Measurements from ENCODE around the gene SERPINA4.

The SERPINA4 gene

DNA sequence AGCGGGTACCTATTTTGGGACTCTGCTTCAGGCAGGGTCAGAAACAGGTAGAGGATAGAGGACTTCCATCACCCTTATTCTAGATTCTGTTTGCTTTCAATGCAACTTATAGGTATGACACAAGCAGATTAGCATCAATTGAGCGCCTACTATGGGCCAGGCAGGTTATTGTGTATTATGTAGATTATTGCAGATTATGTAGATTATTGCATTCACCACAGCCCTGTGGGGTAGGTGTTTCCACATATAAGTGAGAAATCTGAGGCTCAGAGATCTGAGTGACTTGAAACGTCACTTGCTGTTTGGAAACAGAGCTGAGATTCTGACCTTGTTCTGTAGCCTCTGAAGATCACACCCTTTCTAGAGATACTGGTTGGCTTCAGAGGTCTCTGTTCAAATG, 25.7 kb upstream of the SERPINA4 start:
- TF ChIP-seq EGR1 (IDR thresholded peaks at IDR 0.05) (no peak), CREB1 (IDR thresholded peaks at IDR 0.05; ENCODE audit: low read depth) (no peak), RAD21 (IDR thresholded peaks at IDR 0.05; ENCODE audit: low read depth) (no peak), TAF1 (IDR thresholded peaks at IDR 0.05; ENCODE audit: low read depth) (no peak), YY1 (IDR thresholded peaks at IDR 0.05; ENCODE audit: low read depth) (no peak), ZBTB7A (IDR thresholded peaks at IDR 0.05; ENCODE audit: low read depth) (no peak)

- TF ChIP-seq, protein P1, sequence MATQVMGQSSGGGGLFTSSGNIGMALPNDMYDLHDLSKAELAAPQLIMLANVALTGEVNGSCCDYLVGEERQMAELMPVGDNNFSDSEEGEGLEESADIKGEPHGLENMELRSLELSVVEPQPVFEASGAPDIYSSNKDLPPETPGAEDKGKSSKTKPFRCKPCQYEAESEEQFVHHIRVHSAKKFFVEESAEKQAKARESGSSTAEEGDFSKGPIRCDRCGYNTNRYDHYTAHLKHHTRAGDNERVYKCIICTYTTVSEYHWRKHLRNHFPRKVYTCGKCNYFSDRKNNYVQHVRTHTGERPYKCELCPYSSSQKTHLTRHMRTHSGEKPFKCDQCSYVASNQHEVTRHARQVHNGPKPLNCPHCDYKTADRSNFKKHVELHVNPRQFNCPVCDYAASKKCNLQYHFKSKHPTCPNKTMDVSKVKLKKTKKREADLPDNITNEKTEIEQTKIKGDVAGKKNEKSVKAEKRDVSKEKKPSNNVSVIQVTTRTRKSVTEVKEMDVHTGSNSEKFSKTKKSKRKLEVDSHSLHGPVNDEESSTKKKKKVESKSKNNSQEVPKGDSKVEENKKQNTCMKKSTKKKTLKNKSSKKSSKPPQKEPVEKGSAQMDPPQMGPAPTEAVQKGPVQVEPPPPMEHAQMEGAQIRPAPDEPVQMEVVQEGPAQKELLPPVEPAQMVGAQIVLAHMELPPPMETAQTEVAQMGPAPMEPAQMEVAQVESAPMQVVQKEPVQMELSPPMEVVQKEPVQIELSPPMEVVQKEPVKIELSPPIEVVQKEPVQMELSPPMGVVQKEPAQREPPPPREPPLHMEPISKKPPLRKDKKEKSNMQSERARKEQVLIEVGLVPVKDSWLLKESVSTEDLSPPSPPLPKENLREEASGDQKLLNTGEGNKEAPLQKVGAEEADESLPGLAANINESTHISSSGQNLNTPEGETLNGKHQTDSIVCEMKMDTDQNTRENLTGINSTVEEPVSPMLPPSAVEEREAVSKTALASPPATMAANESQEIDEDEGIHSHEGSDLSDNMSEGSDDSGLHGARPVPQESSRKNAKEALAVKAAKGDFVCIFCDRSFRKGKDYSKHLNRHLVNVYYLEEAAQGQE (IDR thresholded peaks at IDR 0.05; ENCODE audit: low read depth): no peak
- TF ChIP-seq RAD21 (IDR thresholded peaks at IDR 0.05; ENCODE audit: low read depth) (no peak), EP300 (IDR thresholded peaks at IDR 0.05; ENCODE audit: borderline replicate concordance) (no peak), TEAD4 (IDR thresholded peaks at IDR 0.05) (no peak), NFIC (IDR thresholded peaks at IDR 0.05) (no peak), TCF12 (IDR thresholded peaks at IDR 0.05; ENCODE audit: low read depth) (no peak), USF1 (IDR thresholded peaks at IDR 0.05) (no peak), CEBPB (IDR thresholded peaks at IDR 0.05) (no peak), EGR1 (IDR thresholded peaks at IDR 0.05) (no peak), ZBTB7A (IDR thresholded peaks at IDR 0.05; ENCODE audit: low read depth) (no peak), TAF1 (IDR thresholded peaks at IDR 0.05; ENCODE audit: low read depth) (no peak), FOXM1 (IDR thresholded peaks at IDR 0.05; ENCODE audit: borderline replicate concordance, low read depth) (no peak), CREB1 (IDR thresholded peaks at IDR 0.05; ENCODE audit: low read depth) (no peak), YY1 (IDR thresholded peaks at IDR 0.05; ENCODE audit: low read depth) (no peak)
- TF ChIP-seq, protein P2, sequence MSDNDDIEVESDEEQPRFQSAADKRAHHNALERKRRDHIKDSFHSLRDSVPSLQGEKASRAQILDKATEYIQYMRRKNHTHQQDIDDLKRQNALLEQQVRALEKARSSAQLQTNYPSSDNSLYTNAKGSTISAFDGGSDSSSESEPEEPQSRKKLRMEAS (IDR thresholded peaks at IDR 0.05): no peak
These were observed 24.4 kb upstream of the SERPINA4 start for GRCh38 chr14:94536836-94537235.

DNA sequence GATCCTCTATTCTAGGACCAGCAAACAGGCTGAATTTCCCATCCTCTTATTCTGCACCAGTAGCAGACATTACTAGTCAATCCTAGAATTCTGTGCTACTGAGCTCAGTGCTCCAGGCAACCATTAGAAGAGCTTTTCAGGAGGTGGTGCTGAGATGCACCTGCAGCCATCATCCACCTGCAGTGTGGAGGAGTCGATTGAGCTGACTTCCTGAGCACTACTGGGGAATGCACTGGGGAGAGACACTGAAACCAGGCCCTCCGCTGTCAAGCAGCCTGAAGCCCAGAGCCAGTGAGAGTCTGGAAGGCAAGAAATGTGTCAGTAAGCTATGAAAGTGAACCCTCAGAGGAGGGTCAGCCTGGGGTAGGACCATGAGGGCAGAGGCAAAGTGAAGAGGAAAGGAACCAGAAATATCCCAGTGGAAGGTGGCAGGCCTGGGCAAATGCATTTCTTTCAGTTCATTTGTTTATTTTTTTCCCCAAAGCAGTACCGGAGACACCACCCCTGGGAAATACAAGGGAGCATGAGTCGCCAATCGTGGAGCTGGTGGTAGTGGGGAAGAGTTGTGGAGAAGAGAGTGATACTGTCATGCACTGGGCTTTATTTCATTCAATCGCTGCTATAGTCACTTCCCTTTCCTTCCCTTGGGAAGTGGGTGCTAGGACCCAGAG, 23.0 kb upstream of the SERPINA4 start:
- TF ChIP-seq YY1 (IDR thresholded peaks at IDR 0.05; ENCODE audit: low read depth) (no peak), NFIC (IDR thresholded peaks at IDR 0.05) (no peak), ZBTB7A (IDR thresholded peaks at IDR 0.05; ENCODE audit: low read depth) (no peak), USF1 (IDR thresholded peaks at IDR 0.05) (no peak), TEAD4 (IDR thresholded peaks at IDR 0.05) (no peak)
- TF ChIP-seq, protein P1 (IDR thresholded peaks at IDR 0.05; ENCODE audit: low read depth): no peak

DNA sequence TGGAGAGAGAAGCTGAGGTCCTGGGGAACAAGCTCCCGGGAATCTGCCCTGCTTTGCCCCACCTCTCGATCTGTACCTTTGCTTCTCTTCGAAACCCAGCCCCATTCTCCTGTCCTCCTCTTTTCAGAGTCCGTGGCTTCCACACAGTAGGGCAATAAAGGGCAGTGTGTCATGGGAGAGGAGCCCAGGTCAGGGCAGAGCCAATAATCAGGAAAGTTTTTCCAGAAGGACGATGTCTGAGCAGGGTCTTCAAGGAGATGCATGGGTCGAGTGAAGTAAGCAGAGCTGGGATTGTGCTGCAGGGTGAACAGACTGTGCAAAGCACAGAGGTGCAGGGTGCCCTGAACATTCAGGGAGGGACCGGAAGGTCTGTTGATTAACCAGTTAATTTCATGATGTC, 22.1 kb upstream of the SERPINA4 start:
- TF ChIP-seq TAF1 (IDR thresholded peaks at IDR 0.05; ENCODE audit: low read depth) (no peak), NFIC (IDR thresholded peaks at IDR 0.05) (no peak), USF1 (IDR thresholded peaks at IDR 0.05) (no peak), EGR1 (IDR thresholded peaks at IDR 0.05) (no peak), TEAD4 (IDR thresholded peaks at IDR 0.05) (no peak), TCF12 (IDR thresholded peaks at IDR 0.05; ENCODE audit: low read depth) (no peak), ZBTB7A (IDR thresholded peaks at IDR 0.05; ENCODE audit: low read depth) (no peak)

GRCh38 chr14:94540031-94540794, 21.0 kb upstream of the SERPINA4 start:
- TF ChIP-seq NFIC (IDR thresholded peaks at IDR 0.05): no peak
- TF ChIP-seq YY1 (IDR thresholded peaks at IDR 0.05; ENCODE audit: low read depth): no peak
- TF ChIP-seq, protein P2 (IDR thresholded peaks at IDR 0.05): no peak
- no peak for TF ChIP-seq RAD21 (IDR thresholded peaks at IDR 0.05; ENCODE audit: low read depth)
- no peak for TF ChIP-seq USF1 (IDR thresholded peaks at IDR 0.05)
- no peak for TF ChIP-seq TAF1 (IDR thresholded peaks at IDR 0.05; ENCODE audit: low read depth)
- TF ChIP-seq EP300 (IDR thresholded peaks at IDR 0.05; ENCODE audit: borderline replicate concordance): no peak
- TF ChIP-seq, protein P1 (IDR thresholded peaks at IDR 0.05; ENCODE audit: low read depth): no peak
- no peak for TF ChIP-seq EGR1 (IDR thresholded peaks at IDR 0.05)
- no peak for TF ChIP-seq CREB1 (IDR thresholded peaks at IDR 0.05; ENCODE audit: low read depth)
- TF ChIP-seq FOXM1 (IDR thresholded peaks at IDR 0.05; ENCODE audit: borderline replicate concordance, low read depth): no peak
- TF ChIP-seq TEAD4 (IDR thresholded peaks at IDR 0.05): no peak
